HEK293 (cell line): ENCODE measurements around the gene AEN.

ENCODE experiments used
- KLF16 ChIP-seq: fragments of 450-650 bp; formaldehyde crosslinking; IDR thresholded peaks from 2 replicates; pipeline ENCODE4 v1.5.1; 2017; ENCODE audit warnings: missing biosample characterization, missing genetic modification characterization
- PATZ1 ChIP-seq: fragments of 450-650 bp; formaldehyde crosslinking; IDR thresholded peaks from 2 replicates; pipeline ENCODE4 v1.5.1; 2016; ENCODE audit warnings: missing biosample characterization, missing genetic modification characterization
- ZBTB44 ChIP-seq: fragments of 450-650 bp; IDR thresholded peaks from 2 replicates; pipeline ENCODE4 v1.5.1; 2018; ENCODE audit warnings: missing biosample characterization, mild to moderate bottlenecking, missing genetic modification characterization
- ZBTB6 ChIP-seq: fragments of 450-650 bp; formaldehyde crosslinking; IDR thresholded peaks from 2 replicates; pipeline ENCODE4 v1.5.1; 2017; ENCODE audit warnings: missing biosample characterization, missing genetic modification characterization
- ZNF24 ChIP-seq: fragments of 450-650 bp; formaldehyde crosslinking; IDR thresholded peaks from 2 replicates; pipeline ENCODE4 v1.5.1; 2016; ENCODE audit warnings: missing biosample characterization, missing genetic modification characterization
- ZNF473 ChIP-seq: fragments of 450-650 bp; formaldehyde crosslinking; IDR thresholded peaks from 2 replicates; pipeline ENCODE4 v1.5.1; 2017; ENCODE audit warnings: missing biosample characterization, missing genetic modification characterization
- ZNF777 ChIP-seq: fragments of 450-650 bp; formaldehyde crosslinking; IDR thresholded peaks from 2 replicates; pipeline ENCODE4 v1.5.1; 2017; ENCODE audit warnings: missing biosample characterization, missing genetic modification characterization, borderline replicate concordance
- ZNF785 ChIP-seq: fragments of 450-650 bp; formaldehyde crosslinking; IDR thresholded peaks from 2 replicates; pipeline ENCODE4 v1.5.1; 2016; ENCODE audit warnings: missing biosample characterization, missing genetic modification characterization
- TF ChIP-seq, protein P1 (sequence below): fragments of 450-650 bp; formaldehyde crosslinking; IDR thresholded peaks from 2 replicates; pipeline ENCODE4 v1.5.1; 2016; ENCODE audit warnings: missing biosample characterization, missing genetic modification characterization
- TF ChIP-seq, protein P2 (sequence below): fragments of 450-650 bp; formaldehyde crosslinking; conservative IDR thresholded peaks from 2 replicates; pipeline ENCODE4 v1.5.1; 2016; ENCODE audit warnings: low read depth, missing biosample characterization, missing genetic modification characterization
- TF ChIP-seq, protein P3 (sequence below): fragments of 450-650 bp; formaldehyde crosslinking; IDR thresholded peaks from 2 replicates; pipeline ENCODE4 v1.5.1; 2016; ENCODE audit warnings: missing biosample characterization, missing genetic modification characterization

DNA sequence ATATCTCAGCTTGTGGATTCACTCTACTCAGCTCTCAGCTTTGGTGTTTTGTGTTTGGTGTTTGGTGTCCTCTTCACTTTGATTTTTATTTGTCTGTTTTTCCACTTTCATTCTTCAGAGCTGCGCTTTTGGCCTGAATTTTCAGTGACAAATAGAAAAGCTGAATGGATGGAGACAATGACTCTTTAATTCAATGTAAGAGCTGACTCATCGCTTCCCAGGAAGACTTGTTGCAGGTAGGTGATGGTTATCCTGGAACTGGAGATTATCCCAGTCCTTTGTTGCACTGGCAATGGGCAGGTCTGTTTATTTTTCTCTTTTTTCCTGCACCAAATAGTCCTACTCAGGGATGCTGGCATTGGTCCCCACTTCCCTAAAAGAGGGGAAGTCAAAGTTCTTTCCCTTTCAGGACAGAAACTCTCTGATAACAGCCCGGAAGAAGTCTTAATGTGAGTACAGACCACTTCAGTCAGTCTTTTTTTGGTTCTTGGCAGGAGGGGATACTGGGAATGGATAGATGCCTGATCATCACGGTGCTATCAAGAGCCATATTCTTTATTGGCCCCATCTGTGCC lies 12.4 kb upstream of the AEN start:
- TF ChIP-seq, protein P1, sequence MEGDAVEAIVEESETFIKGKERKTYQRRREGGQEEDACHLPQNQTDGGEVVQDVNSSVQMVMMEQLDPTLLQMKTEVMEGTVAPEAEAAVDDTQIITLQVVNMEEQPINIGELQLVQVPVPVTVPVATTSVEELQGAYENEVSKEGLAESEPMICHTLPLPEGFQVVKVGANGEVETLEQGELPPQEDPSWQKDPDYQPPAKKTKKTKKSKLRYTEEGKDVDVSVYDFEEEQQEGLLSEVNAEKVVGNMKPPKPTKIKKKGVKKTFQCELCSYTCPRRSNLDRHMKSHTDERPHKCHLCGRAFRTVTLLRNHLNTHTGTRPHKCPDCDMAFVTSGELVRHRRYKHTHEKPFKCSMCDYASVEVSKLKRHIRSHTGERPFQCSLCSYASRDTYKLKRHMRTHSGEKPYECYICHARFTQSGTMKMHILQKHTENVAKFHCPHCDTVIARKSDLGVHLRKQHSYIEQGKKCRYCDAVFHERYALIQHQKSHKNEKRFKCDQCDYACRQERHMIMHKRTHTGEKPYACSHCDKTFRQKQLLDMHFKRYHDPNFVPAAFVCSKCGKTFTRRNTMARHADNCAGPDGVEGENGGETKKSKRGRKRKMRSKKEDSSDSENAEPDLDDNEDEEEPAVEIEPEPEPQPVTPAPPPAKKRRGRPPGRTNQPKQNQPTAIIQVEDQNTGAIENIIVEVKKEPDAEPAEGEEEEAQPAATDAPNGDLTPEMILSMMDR = no peak
- TF ChIP-seq ZNF785 = no peak
- TF ChIP-seq ZBTB6 (tag by site-specific recombination) = no peak
- TF ChIP-seq PATZ1 (tag by site-specific recombination) = no peak
- TF ChIP-seq, protein P2, sequence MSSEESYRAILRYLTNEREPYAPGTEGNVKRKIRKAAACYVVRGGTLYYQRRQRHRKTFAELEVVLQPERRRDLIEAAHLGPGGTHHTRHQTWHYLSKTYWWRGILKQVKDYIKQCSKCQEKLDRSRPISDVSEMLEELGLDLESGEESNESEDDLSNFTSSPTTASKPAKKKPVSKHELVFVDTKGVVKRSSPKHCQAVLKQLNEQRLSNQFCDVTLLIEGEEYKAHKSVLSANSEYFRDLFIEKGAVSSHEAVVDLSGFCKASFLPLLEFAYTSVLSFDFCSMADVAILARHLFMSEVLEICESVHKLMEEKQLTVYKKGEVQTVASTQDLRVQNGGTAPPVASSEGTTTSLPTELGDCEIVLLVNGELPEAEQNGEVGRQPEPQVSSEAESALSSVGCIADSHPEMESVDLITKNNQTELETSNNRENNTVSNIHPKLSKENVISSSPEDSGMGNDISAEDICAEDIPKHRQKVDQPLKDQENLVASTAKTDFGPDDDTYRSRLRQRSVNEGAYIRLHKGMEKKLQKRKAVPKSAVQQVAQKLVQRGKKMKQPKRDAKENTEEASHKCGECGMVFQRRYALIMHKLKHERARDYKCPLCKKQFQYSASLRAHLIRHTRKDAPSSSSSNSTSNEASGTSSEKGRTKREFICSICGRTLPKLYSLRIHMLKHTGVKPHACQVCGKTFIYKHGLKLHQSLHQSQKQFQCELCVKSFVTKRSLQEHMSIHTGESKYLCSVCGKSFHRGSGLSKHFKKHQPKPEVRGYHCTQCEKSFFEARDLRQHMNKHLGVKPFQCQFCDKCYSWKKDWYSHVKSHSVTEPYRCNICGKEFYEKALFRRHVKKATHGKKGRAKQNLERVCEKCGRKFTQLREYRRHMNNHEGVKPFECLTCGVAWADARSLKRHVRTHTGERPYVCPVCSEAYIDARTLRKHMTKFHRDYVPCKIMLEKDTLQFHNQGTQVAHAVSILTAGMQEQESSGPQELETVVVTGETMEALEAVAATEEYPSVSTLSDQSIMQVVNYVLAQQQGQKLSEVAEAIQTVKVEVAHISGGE (tag by site-specific recombination) = no peak
- no peak for TF ChIP-seq ZNF24
- TF ChIP-seq, protein P3, sequence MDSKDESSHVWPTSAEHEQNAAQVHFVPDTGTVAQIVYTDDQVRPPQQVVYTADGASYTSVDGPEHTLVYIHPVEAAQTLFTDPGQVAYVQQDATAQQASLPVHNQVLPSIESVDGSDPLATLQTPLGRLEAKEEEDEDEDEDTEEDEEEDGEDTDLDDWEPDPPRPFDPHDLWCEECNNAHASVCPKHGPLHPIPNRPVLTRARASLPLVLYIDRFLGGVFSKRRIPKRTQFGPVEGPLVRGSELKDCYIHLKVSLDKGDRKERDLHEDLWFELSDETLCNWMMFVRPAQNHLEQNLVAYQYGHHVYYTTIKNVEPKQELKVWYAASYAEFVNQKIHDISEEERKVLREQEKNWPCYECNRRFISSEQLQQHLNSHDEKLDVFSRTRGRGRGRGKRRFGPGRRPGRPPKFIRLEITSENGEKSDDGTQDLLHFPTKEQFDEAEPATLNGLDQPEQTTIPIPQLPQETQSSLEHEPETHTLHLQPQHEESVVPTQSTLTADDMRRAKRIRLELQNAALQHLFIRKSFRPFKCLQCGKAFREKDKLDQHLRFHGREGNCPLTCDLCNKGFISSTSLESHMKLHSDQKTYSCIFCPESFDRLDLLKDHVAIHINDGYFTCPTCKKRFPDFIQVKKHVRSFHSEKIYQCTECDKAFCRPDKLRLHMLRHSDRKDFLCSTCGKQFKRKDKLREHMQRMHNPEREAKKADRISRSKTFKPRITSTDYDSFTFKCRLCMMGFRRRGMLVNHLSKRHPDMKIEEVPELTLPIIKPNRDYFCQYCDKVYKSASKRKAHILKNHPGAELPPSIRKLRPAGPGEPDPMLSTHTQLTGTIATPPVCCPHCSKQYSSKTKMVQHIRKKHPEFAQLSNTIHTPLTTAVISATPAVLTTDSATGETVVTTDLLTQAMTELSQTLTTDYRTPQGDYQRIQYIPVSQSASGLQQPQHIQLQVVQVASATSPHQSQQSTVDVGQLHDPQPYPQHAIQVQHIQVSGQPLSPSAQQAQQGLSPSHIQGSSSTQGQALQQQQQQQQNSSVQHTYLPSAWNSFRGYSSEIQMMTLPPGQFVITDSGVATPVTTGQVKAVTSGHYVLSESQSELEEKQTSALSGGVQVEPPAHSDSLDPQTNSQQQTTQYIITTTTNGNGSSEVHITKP (tag by site-specific recombination) = no peak
- no peak for TF ChIP-seq ZNF777 (tag by site-specific recombination)
- no peak for TF ChIP-seq KLF16 (tag by site-specific recombination)
- TF ChIP-seq ZNF473 = no peak
- TF ChIP-seq ZBTB44 = no peak
